HUDEP-2 (cell line): ENCODE measurements around the gene ULK1.
"Not testable (repeated sequence)": the region's sequence is repeated elsewhere in the genome, so short reads cannot be mapped to it uniquely, and the experiment has no call there.

Source experiments
- DNase-seq, 76 experiments: peaks; one replicate each; lab custom pipeline; 2025; ENCODE audit not compliant: unreplicated experiment in 76 of 76; lab: John Stamatoyannopoulos, UW

Gene ULK1

DNA sequence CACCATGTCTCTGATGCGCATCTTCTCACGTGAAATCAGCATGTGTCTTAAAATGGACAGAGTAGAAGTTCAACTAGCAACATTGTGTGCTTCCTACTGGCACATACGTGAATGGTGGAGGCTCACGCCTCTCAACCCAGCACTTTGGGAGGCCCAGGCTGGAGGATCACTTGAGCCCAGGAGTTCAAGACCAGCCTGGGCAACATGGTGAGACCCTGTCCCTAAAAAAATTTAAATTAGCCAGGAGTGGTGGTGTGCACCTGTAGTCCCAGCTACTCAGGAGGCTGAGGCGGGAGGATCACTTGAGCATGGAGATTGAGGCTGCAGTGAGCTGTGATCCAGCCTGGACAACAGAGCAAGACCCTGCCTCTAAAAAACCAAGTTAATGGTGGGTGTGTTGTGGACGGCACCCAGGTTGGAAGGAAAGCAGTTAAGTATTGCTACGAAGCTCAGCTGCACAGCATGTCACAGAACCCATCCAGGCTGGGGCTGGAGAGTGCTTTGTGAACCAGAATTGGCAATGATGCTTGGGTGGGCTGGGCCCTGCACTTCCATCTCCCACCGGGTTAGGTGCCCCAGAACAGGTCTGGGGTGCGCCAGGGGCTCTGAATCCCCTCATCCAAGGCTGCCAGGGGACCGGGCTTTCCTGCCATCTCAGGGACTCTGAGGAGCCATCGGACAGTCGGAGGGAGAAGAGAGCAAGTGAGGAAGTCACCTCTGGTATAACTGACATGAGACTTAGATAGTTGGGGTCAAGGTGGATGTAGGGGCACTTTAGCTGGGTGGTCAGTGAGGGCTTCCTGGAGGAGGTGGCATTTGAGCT lies 33.0 kb upstream of the ULK1 start:
- no peak for DNase-seq

DNA sequence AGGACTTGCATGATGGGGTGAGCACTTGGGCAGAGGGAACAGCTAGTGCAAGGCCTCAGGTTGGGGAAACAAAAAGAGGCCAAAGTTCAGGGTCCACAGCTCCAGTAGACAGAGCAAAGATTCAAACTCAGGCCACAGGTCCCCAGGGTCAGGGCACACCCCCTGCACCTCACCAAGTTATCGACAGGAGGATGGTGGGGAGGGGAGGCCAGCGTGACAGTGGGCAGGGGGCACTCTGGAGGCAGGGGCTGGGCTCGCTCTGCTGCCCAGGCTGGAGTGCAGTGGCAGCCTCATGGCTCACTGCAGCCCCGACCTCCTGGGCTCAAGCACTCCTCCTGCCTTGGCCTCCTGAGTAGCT lies 32.4 kb upstream of the ULK1 start:
- DNase-seq, result no peak

DNA sequence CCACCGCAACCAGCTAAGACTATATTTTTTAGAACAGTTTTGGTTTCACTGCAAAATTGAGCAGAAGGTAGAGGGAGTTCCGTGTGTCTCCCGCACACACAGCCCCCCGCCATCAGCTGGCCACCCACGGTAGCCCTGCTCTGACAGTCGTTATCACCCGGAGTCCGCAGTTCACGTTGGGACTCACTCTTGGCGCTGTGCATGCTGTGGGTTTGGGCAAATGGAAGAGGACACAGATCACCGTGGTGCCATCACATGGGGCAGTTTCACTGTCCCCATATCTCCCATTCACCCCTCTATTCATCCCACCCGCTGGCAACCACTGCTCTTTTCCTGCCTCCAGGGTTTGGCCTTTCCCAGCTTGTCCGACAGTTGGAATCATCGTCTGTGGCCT lies 31.8 kb upstream of the ULK1 start:
- no peak for DNase-seq

DNA sequence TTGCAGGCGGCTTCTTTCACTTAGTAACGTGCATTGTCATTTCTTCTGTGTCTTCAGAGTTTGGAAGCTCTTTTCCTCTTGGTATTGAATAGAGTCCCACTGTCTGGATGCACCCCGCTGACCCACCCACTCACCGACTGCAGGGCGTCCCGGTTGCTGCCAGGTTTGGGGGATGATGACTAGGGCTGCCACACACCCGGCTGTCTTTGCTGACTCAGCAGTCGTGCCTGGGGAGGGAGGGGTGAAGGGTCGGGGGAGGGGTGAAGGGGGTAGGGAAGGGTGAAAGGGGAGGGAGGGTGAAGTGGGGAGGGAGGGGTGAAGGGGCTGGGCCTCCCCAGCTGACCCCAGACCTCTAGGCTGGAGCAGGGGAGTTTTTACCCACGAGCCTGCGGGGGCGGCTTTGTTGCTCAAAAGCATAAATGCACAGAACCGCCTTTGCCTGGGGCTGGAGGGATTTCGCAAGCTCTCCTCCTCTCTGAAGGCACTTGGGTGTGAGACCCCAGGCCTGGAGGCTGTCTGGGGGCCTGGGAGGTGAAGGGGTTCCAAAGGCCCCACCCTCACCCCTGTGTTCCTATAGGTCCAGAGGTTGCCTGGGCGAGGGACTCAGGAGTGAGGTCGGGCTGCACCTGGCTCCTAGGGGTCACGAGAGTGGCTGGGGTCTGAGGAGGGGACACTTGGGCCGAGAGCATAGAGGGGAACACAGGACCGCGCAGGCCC lies 31.3 kb upstream of the ULK1 start:
- peak in 1 of 76 experiments; percentile 6 for DNase-seq

DNA sequence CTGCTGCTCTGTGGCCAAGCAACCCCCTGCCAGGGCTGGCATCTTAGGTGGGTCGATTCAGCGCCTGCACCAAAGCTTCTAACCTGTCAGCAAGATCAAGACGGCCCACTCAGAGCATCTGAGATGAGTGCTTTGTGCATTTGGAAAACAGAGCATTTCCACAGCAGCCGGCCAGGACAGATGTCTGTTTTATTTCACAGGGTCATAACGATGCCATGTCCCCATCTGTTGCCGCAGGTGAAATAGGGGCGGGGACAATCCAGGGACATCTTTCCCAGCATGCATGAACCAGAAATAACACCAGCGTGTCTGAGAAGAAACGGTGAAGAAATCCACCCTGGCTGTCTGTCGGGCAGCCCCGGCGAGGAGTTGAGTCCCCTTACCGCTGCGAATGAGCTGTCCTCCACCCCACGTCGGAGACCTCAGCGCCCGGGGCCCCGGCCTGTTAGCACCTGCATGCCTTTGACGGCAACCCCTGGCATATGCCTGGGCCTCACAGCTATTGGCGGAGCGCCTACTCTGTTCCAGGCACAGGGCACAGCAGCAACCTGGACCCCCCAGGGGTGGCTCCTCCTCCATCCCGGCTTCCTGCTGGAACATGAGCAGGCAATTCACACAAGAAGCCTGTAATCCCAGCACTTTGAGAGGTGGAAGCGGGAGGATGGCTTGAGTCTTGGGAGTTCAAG lies 30.6 kb upstream of the ULK1 start:
- DNase-seq, result no peak

DNA sequence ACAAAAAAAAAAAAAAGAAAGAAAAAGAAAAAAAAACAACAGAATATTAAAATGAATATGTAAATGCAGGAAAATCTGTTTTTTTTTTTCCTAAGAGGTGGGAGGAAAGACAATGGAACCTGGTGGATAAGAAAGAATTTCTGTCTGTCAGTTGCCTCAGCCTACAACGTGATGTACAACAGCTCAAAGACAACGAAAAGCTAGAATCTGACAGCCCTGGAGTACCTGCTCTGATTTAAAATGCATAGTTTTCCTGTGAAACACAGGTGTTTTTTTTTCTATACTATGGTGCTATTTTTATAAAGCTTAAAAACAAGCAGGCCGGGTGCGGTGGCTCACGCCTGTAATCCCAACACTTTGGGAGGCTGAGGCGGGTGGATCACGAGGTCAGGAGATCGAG lies 30.0 kb upstream of the ULK1 start:
- DNase-seq, result no peak

DNA sequence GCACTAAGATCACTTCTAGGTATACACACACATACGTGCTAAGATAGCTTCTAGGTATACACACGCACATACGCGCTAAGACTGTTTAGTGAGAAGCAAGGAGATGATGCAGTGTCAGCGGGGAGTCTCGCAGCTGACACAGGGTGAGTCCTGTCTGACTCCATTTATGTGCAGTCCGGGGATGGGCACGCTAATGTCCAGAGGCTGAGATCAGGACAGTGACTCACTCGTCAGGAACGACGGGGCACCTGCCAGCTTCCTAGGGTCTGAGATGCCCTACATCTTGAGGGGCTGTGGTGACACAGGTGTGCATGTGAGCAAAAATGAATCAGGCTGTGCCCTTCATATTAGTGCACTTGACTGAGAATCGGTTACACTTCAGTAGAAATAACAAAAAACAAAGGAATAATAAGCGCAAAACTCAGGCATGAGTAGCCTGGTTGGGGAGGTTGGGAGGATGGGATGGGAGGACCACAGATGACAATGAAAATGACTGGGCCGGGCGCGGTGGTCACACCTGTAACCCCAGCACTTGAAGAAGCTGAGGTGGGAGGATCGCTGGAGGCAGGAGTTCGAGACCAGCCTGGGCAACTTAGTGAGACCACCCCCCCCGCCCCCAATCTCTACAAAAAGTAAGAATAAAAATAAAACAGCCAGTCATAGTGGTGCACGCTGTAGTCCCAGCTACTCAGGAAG lies 29.1 kb upstream of the ULK1 start:
- DNase-seq, result no peak

DNA sequence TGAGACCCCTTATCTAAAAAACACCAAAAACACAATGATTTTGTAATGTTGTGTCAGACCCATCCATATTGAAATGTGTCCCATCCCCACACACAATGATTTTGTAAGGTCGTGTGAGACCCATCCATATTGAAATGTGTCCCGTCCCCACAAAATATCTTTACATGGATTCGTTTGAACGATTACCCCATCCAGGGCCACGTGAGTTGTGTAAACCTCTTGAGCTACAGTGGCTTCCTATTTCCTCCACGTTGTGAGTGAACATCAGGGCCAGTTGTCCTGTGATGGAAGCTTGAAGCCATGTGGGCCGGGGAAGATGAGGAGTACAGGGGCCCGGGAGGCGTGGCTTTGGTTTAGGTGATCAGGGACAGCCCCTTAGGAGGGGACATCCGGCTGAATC lies 27.0 kb upstream of the ULK1 start:
- DNase-seq, result no peak

DNA sequence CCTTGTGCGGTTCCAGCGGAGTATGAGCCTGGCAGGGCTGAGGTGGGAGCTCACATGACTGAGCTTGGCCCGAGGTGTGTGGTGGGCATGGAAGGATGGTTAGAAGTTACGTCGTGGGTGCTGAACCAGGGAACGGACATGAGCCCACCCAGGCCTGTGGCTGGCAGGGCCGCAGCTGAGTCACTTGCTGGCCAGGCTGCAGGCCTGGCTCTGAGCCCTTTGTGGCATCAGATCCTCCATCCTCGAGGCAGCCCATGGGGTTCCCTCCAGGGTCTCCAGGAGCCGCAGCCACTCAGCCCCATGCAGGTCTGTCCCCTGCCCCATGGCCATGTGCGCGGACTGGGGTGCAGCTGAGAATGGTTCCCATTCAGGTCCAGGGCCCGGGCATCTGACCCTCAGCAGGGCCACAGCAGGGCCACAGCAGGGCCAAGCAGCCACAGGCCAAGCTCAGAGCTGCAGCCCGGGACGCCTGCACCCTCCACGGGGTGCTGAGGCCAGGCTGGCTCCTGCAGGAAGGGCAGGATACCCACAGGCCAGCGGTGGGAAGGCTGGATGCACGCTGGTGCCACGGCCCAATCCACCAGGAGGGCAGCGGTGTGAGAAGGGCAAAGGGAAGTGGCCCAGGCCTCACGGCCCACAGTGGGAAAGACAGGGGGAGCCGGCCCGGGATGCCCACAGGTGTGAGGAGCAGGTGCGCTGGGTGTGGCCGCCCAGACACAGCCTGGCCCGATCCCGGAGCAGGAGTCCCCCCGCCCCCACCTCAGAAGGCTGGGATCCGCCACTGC lies 26.3 kb upstream of the ULK1 start:
- DNase-seq, result no peak

DNA sequence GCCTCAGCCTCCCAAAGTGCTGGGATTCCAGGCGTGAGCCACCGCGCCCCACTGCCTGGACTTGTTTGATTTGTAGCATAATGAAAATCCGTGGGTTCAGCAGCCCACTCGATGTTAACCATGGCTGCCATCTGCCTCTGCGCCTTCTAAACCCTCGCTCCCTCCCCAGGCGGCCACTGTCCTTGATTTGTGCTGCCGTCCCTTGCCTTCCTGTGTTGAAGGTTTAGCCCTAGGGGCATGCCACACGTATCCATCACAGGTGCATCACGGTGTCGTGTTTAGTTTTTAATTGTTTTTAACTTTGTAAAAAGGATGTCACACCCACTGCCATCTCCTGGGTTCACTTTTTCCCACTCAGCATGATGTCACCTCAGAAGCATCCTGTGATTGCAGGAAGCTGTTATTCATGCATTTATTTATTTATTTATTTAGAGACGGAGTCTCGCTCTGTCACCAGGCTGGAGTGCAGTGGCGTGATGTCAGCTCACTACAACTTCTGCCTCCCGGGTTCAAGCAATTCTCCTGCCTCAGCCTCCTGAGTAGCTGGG lies 24.5 kb upstream of the ULK1 start:
- DNase-seq, result no peak

DNA sequence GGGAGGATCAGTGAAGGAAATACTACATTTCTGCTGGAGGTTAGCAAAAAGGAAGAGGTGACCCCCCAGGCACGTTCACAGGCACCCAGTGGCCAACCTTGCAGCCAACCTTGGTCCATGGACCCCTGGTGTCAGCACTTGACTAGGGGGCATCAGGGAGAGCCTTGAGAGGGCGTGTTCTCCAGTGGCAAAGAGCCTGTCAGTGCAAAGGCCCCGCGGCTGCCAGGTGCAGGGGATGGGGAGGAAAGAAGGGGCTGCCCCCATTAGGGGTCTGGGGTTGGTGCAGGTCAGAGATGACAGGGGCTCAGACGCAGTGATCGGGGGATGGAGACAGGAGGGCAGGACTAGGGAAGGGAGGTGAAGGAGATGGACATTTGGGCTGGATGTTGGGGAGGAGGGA lies 22.7 kb upstream of the ULK1 start:
- DNase-seq, result no peak

DNA sequence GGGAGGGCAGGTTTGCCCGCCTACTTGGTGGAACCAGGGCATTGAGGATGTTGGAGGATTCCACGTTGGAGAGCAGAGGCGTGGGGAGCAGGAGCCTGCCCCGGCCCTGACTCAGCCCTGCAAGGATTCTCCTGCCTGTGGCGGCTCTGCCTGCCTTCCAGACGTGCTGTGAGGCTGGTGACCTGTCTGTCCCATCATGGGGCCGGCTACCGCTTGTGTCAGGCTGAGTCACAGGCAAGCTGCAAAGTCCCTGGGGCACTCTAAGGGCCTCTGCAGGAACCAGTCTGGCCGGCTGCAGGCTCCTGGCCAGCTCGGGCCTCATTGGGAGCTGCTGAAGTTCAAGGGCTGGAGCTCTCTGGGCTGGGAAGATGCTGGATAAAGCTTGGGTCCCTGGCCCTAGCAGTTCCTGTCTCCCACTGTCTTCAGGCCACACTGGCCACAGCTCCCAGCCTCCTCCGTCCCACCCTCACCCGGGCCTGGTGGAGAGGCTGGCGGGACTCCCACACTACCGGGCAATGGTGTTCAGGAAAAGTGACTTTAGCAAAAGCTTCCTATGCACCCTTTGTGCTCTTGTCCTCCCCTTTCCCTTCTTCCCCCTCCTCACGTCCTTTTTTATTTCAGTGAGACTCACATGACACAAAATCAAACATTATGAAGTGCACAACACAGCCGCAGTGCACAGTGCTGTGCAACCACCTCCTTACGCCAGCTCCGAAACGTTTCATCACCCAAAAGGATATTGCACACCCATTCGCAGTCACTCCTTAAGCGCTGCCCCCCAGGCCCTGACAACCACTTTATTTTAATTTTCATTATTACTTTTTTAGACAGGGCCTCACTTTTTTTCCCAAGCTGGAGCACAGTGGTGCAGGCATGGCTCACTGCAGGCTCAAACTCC lies 22.0 kb upstream of the ULK1 start:
- DNase-seq, result no peak

DNA sequence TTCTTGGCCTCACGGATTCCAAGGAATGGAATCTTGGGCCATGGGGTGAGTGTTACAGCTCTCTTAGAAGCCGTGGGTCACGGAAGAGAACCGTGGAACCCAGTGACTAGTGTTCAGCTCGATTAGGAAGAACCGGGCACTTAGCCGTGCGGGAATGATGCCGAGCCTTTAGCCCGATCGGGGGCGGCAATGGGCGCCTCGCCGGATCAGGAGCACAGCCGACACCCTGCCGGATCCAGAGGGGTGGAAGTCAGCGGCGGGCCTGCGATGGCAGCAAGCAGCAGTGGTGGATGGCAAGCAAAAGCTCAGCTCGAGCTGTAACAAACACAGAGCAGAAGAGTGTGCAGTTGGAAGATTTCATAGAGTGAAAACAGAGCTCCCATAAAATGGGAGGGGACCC lies 21.1 kb upstream of the ULK1 start:
- no peak for DNase-seq

DNA sequence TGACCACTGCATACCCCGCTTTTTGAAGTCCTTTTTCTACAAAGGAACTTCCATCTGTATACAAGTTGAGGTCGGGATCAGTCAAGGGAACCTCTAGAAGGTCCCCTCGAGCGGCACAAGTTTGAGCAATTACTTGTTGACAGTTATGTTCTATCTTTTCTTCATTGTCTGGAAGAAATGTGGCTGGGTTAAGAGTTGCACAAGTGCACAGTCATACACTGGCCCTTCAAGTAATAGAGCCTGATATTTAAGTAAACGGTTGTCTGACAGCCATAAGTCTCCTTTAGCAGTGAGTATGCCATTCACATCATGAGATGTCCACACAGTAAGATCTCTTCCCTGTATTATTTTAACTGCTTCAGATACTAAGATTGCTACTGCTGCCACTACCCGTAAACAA lies 19.4 kb upstream of the ULK1 start:
- not testable (repeated sequence) for DNase-seq

DNA sequence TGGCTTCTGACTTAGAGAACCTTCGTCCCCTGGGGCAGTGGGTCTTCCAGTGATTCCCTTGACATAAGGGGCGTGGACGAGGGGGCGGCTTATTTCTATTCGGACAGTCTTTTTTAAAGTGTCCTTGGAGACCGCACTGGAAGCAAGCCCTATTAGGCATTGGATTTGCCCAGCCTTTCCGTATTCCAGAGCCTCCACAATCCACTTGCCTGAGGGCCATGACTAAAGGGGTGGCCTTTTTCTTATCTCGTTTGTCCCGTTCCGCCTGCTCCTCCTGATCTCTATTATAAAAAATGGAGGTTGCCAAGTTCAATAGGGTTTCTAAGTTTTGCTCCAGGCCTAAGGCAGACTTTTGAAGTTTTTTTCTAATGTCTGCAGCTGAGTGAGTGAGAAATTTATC lies 17.2 kb upstream of the ULK1 start:
- not testable (repeated sequence) for DNase-seq

DNA sequence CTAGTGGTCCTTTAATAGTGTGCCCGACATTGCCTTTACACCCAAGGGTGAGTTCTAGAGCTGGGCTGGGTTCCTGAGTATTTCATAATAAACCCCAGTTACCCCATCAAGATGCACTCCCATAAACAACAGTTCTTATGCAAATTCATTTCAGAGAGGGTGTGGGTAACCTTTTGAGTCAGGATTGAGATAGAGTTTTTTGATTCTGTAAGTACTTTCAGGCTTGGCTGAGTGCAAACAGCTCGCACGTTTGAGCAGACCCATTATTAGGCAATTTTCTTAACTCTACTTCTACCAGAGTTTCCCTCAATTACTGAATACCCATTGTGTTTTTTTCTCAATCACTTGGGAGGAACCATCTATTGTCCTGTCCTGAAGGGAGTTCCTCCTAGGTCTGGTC lies 16.0 kb upstream of the ULK1 start:
- not testable (repeated sequence) for DNase-seq

DNA sequence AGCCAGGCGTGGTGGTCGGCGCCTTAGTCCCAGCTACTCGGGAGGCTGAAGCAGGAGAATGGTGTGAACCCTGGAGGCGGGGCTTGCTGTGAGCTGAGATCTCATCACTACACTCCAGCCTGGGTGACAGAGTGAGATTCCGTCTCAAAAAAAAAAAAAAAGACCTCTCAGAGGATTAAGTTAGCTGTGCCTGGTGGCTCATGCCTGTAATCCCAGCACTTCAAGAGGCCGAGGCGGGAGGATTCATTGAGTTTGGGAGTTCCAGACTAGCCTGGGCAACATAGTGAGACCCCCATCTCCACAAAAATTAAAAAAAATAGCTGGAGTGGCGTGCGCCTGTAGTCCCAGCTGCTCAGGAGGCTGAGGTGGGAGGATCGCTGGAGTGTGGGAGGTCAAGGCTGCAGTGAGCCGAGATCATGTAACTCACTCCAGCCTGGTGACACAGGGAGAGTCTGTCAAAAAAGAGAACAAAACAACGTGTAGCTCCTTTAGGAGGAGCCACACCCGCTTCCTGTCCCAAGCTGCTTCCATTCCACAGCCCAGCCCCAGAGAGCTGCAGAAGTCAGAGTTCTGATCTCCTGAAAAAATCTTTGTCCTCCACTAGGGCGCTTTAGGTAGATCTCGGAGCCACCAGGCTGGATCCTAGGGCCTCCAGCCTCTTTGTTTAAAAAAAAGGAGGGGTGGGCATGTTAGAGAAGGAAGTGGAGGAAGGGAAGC lies 11.5 kb upstream of the ULK1 start:
- no peak for DNase-seq

DNA sequence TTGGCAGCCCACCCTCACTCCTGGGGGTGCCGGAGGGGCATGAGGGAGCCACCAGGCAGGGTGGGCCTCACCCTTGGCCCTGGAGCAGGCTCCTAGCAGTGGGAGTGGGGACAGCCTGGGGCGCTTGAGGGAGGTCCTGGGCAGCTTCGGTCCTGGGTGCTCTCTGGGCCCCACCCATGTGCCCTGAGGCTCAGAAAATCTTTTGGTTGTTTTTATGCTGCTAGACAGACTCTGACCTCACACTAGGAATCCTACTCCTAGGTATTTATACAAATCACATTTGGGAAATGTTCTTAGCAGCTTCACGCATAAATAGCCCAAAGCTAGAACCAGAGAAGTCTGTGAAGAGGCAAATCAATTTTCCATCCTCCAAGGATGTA lies 10.9 kb upstream of the ULK1 start:
- no peak for DNase-seq

DNA sequence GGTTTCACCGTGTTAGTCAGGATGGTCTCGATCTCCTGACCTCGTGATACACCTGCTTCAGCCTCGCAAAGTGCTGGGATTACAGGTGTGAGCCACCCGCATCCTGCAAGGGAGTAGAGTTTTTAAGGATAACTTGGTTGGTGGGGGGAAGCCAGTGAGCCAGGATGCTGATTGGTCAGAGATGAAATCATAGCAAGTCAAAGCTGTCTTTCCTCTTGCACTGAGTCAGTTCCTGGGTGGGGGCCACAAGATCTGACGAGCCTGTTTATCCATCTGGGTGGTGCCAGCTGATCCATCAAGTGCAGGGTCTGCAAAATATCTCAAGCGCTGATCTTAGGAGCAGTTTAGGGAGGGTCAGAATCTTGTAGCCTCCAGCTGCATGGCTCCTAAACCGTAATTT lies 9.3 kb upstream of the ULK1 start:
- DNase-seq, result not testable (repeated sequence)
